Measurements from ENCODE around the gene NTSR1. TPM values are rescaled to one million over a fixed set of nuclear protein-coding genes. Genes with fewer than 3 reads are reported as not detected.

NTSR1 gene
- total RNA-seq, 4 donors from 2014 or later, result 1.5 to 23.9 (median 4.7) TPM

DNA sequence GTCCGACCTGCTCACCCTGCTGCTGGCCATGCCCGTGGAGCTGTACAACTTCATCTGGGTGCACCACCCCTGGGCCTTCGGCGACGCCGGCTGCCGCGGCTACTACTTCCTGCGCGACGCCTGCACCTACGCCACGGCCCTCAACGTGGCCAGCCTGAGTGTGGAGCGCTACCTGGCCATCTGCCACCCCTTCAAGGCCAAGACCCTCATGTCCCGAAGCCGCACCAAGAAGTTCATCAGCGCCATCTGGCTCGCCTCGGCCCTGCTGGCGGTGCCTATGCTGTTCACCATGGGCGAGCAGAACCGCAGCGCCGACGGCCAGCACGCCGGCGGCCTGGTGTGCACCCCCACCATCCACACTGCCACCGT, 885 bp downstream of the NTSR1 start:
- H3K4me3 ChIP-seq, result peak overlapping the region in 3 of 4 donors; percentile 13 to 40 (median 38)
- H3K36me3 ChIP-seq, result no peaks in the 10 kb centered on the region
- intact Hi-C loops (cut with DNase I; ENCODE audit: low total_unique reads) (no loop called here), in situ Hi-C loops (cut with MboI; ENCODE audit: low pct_ligation_motif_present in 1 of 4, low pct_unique_long_range_greater_than_20kb in 1 of 4, low sequenced_read_pairs in 3 of 4) (no loop called here)
- H3K9me3 ChIP-seq, result no peaks in the 10 kb centered on the region
- H3K27me3 ChIP-seq, result peaks cover 59% of the 10 kb centered on the region
- peak overlapping the region in 3 of 4 donors; percentile 60 to 77 (median 75) for H3K27ac ChIP-seq
- peaks cover 0 to 11% (median 4%) of the 10 kb centered on the region in 4 donors for H3K4me1 ChIP-seq
- TF ChIP-seq EP300 (IDR thresholded peaks at IDR 0.05; ENCODE audit: low read depth), result no peak
- TF ChIP-seq POLR2AphosphoS5 (IDR thresholded peaks at IDR 0.05), result no peak
- no peak for TF ChIP-seq POLR2A (IDR thresholded peaks at IDR 0.05)
- TF ChIP-seq, protein P1, sequence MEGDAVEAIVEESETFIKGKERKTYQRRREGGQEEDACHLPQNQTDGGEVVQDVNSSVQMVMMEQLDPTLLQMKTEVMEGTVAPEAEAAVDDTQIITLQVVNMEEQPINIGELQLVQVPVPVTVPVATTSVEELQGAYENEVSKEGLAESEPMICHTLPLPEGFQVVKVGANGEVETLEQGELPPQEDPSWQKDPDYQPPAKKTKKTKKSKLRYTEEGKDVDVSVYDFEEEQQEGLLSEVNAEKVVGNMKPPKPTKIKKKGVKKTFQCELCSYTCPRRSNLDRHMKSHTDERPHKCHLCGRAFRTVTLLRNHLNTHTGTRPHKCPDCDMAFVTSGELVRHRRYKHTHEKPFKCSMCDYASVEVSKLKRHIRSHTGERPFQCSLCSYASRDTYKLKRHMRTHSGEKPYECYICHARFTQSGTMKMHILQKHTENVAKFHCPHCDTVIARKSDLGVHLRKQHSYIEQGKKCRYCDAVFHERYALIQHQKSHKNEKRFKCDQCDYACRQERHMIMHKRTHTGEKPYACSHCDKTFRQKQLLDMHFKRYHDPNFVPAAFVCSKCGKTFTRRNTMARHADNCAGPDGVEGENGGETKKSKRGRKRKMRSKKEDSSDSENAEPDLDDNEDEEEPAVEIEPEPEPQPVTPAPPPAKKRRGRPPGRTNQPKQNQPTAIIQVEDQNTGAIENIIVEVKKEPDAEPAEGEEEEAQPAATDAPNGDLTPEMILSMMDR (IDR thresholded peaks at IDR 0.05), result no peak
- DNase-seq, result no peak
- WGBS, 2 donors (ENCODE audit: low coverage in 1 of 2), result 83% methylated on average over 30 of the region's 30 CpGs; no CpG with 5 or more reads in 1 of the 2 donors

DNA sequence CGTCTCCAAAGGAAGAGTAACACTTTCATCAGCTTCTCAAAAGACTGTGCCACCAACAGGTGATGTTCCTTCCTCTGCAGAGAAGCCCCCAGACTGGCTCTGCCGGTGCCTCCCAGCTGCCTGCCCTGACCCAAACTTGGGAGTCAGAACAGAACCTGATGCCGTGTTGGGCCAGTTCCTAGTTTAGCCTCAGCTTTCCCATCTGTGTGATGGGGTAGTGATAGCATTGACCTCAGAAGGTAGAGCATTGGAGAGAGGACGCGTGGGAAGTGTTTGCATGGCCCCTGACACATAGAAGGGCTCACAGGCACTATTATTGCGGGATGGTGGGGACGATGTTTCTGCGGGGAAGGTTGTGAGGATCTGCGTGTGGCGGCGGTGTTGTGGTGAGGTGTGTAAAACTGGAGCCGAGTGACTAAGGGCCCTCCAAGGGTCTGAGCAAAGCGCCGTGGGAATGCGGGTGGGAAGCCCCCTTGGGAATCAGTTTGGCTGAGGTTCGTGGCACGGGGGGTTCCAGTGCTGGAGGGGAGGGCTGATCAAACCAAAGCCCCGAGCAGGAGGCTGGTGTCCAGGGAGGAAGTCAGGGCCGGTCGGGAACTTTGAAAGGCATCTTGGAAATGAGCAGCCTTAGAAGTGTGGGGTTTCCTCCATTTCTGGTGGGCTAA, 1.7 kb downstream of the NTSR1 start:
- no peaks in the 10 kb centered on the region for H3K36me3 ChIP-seq
- no peak for DNase-seq
- H3K9me3 ChIP-seq, result no peaks in the 10 kb centered on the region
- H3K4me1 ChIP-seq, result peaks cover 0 to 6% (median 3%) of the 10 kb centered on the region in 4 donors
- 69% methylated on average over 20 of the region's 20 CpGs; no CpG with 5 or more reads in 1 of the 2 donors for whole genome bisulfite sequencing, 2 donors (ENCODE audit: low coverage in 1 of 2)
- in situ Hi-C loops (cut with MboI; ENCODE audit: low pct_ligation_motif_present in 1 of 4, low pct_unique_long_range_greater_than_20kb in 1 of 4, low sequenced_read_pairs in 3 of 4), result no loop called here
- H3K27me3 ChIP-seq, result peaks cover 59% of the 10 kb centered on the region
- peak overlapping the region in 2 of 4 donors; percentile 38 to 40 for H3K4me3 ChIP-seq
- TF ChIP-seq, protein P1 (IDR thresholded peaks at IDR 0.05), result no peak
- TF ChIP-seq EP300 (IDR thresholded peaks at IDR 0.05; ENCODE audit: low read depth) (no peak), POLR2A (IDR thresholded peaks at IDR 0.05) (no peak), POLR2AphosphoS5 (IDR thresholded peaks at IDR 0.05) (no peak)
- peak overlapping the region in 3 of 4 donors; percentile 55 to 77 (median 75) for H3K27ac ChIP-seq
- intact Hi-C loops (cut with DNase I; ENCODE audit: low total_unique reads), result no loop called here

DNA sequence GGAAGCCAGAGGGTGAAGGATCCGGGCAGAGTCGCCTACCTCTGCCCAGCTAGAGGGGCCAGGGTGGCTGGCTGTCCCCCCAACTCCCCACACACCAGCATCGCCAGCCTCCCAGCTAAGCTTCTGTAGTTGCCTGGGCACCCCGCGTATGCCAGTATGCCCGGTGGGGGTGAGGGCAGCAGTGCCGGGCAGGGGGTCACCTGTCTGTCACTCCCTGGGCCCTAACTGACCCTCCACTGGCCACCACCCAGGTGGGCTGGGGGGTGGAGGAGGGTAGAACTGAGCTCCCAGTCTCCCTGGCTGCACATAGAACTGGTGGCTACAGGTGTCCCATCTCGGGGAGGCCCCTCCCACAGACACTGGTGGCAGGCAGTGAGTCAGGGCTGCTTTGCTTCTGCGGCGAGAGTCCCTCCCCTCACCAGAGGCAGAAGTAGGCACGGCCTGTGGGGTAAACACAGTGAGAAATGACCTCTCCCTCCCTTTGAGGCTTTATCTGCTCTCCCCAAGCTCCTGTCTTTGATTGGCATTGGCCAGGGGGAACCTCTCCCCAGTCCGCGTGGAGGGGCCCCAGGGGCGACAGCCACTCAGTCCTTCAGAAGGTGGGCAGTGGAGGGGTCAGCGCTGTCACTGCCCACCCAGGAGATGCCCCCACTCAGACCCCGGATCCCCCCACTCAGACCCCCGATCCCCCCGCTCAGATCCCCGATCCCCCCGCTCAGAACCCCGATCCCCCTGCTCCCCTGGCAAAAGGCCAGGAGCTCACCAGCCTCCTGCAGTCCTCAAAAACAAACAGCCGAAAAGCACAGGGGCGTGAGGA, 2.5 kb downstream of the NTSR1 start:
- Histone ChIP-seq H3K27ac (peak overlapping the region; percentile 21 to 77 (median 65)), H3K4me1 (peaks cover 0 to 6% (median 3%) of the 10 kb centered on the region in 4 donors), H3K36me3 (no peaks in the 10 kb centered on the region), H3K27me3 (peaks cover 54% of the 10 kb centered on the region), H3K4me3 (peak overlapping the region in 3 of 4 donors; percentile 9 to 40 (median 38)), H3K9me3 (no peaks in the 10 kb centered on the region)
- TF ChIP-seq POLR2A (IDR thresholded peaks at IDR 0.05) (no peak), POLR2AphosphoS5 (IDR thresholded peaks at IDR 0.05) (peak in 2 of 3 donors; percentile 40 to 45)
- TF ChIP-seq, protein P1 (IDR thresholded peaks at IDR 0.05), result no peak
- in situ Hi-C loops (cut with MboI; ENCODE audit: low pct_ligation_motif_present in 1 of 4, low pct_unique_long_range_greater_than_20kb in 1 of 4, low sequenced_read_pairs in 3 of 4) (no loop called here), intact Hi-C loops (cut with DNase I; ENCODE audit: low total_unique reads) (no loop called here)
- peak; percentile 32 for DNase-seq
- WGBS, 2 donors (ENCODE audit: low coverage in 1 of 2), result 43% methylated on average over 14 of the region's 23 CpGs; no CpG with 5 or more reads in 1 of the 2 donors

DNA sequence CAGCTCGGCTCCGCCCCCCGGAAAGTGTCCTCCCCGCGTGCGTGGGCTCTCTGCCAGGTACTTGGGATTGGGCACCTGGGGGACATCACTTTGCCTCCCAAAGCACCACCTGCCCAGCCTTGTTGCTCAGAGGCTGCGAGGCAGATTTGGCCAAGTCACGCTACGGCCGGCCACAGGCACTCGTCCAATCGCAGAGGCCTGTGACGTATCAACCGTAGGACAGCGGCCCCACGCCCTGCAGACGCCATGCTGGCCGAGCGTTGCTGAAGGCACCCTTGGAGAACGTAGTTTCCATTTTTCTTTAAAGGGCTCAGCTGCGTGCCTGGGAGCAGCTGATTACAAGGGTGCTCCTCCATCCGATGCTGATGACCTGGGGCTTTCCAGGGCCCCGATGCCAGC, 3.1 kb downstream of the NTSR1 start:
- peak; percentile 34 for DNase-seq
- in situ Hi-C loops (cut with MboI; ENCODE audit: low pct_ligation_motif_present in 1 of 4, low pct_unique_long_range_greater_than_20kb in 1 of 4, low sequenced_read_pairs in 3 of 4), result no loop called here
- intact Hi-C loops (cut with DNase I; ENCODE audit: low total_unique reads), result no loop called here
- Histone ChIP-seq H3K36me3 (no peaks in the 10 kb centered on the region), H3K27ac (peak overlapping the region; percentile 21 to 77 (median 65)), H3K9me3 (no peaks in the 10 kb centered on the region), H3K4me3 (no peak overlapping the region), H3K4me1 (peaks cover 0 to 7% (median 3%) of the 10 kb centered on the region in 4 donors), H3K27me3 (peaks cover 54% of the 10 kb centered on the region)
- 43% methylated on average over 16 of the region's 23 CpGs; no CpG with 5 or more reads in 1 of the 2 donors for WGBS, 2 donors (ENCODE audit: low coverage in 1 of 2)
- no peak for TF ChIP-seq EP300 (IDR thresholded peaks at IDR 0.05; ENCODE audit: low read depth)
- TF ChIP-seq POLR2AphosphoS5 (IDR thresholded peaks at IDR 0.05), result peak in 2 of 3 donors; percentile 10 to 60
- TF ChIP-seq POLR2A (IDR thresholded peaks at IDR 0.05), result no peak
- TF ChIP-seq, protein P1 (IDR thresholded peaks at IDR 0.05), result no peak
